ENCODE measurements around the gene TASP1. TPM values are rescaled to one million over a fixed set of nuclear protein-coding genes. Genes with fewer than 3 reads are reported as not detected.

The TASP1 gene
- total RNA-seq, 1 donor from 2014 or later = 14.9 TPM

- DNase-seq = no peak
- no peaks in the 10 kb centered on the region for H3K4me1 Mint-ChIP-seq
- H3K4me3 Mint-ChIP-seq = no peak overlapping the region
- H3K36me3 Mint-ChIP-seq (ENCODE audit: low read depth) = peaks cover 10% of the 10 kb centered on the region
- H3K9me3 Mint-ChIP-seq = peaks cover under 1% of the 10 kb centered on the region
- intact Hi-C loops (cut with micrococcal nuclease) = no loop called here
- H3K27ac Mint-ChIP-seq = no peak overlapping the region
- no peaks in the 10 kb centered on the region for H3K27me3 Mint-ChIP-seq
Measured at GRCh38 chr20:13580707-13581106, 58.0 kb downstream of the TASP1 start.

- Mint-ChIP-seq H3K27me3 (no peaks in the 10 kb centered on the region), H3K4me3 (no peak overlapping the region), H3K9me3 (peaks cover 5% of the 10 kb centered on the region), H3K4me1 (no peaks in the 10 kb centered on the region), H3K36me3 (ENCODE audit: low read depth) (peaks cover 2% of the 10 kb centered on the region), H3K27ac (no peak overlapping the region)
- no peak for DNase-seq
- intact Hi-C loops (cut with micrococcal nuclease) = no loop called here
Measured at GRCh38 chr20:13574071-13574470, 64.7 kb downstream of the TASP1 start.

- Mint-ChIP-seq H3K27ac (no peak overlapping the region), H3K27me3 (no peaks in the 10 kb centered on the region), H3K4me3 (no peak overlapping the region), H3K36me3 (ENCODE audit: low read depth) (peaks cover 6% of the 10 kb centered on the region), H3K4me1 (no peaks in the 10 kb centered on the region), H3K9me3 (peaks cover 9% of the 10 kb centered on the region)
- DNase-seq = no peak
- intact Hi-C loops (cut with micrococcal nuclease) = no loop called here
Measured at GRCh38 chr20:13571662-13572061, 67.1 kb downstream of the TASP1 start.

- DNase-seq = no peak
- Mint-ChIP-seq H3K27me3 (no peaks in the 10 kb centered on the region), H3K27ac (no peak overlapping the region), H3K9me3 (peaks cover 10% of the 10 kb centered on the region), H3K36me3 (ENCODE audit: low read depth) (peaks cover 8% of the 10 kb centered on the region), H3K4me1 (no peaks in the 10 kb centered on the region), H3K4me3 (no peak overlapping the region)
- intact Hi-C loops (cut with micrococcal nuclease) = no loop called here
Measured at GRCh38 chr20:13567663-13568062, 71.1 kb downstream of the TASP1 start.

GRCh38 chr20:13563854-13564253, 74.9 kb downstream of the TASP1 start:
- Mint-ChIP-seq H3K4me3 (no peak overlapping the region), H3K4me1 (no peaks in the 10 kb centered on the region), H3K27me3 (no peaks in the 10 kb centered on the region), H3K36me3 (ENCODE audit: low read depth) (peaks cover 9% of the 10 kb centered on the region), H3K9me3 (peaks cover 10% of the 10 kb centered on the region), H3K27ac (no peak overlapping the region)
- intact Hi-C loops (cut with micrococcal nuclease) = no loop called here
- DNase-seq = no peak

- H3K27me3 Mint-ChIP-seq = no peaks in the 10 kb centered on the region
- no peak overlapping the region for H3K27ac Mint-ChIP-seq
- intact Hi-C loops (cut with micrococcal nuclease) = no loop called here
- no peaks in the 10 kb centered on the region for H3K4me1 Mint-ChIP-seq
- H3K36me3 Mint-ChIP-seq (ENCODE audit: low read depth) = peaks cover 5% of the 10 kb centered on the region
- no peaks in the 10 kb centered on the region for H3K9me3 Mint-ChIP-seq
- H3K4me3 Mint-ChIP-seq = no peak overlapping the region
- DNase-seq = no peak
Measured at GRCh38 chr20:13554706-13555105, 84.0 kb downstream of the TASP1 start.

GRCh38 chr20:13554076-13554475, 84.7 kb downstream of the TASP1 start:
- no peaks in the 10 kb centered on the region for H3K4me1 Mint-ChIP-seq
- H3K9me3 Mint-ChIP-seq = no peaks in the 10 kb centered on the region
- H3K4me3 Mint-ChIP-seq = no peak overlapping the region
- peaks cover 5% of the 10 kb centered on the region for H3K36me3 Mint-ChIP-seq (ENCODE audit: low read depth)
- no peaks in the 10 kb centered on the region for H3K27me3 Mint-ChIP-seq
- no peak for DNase-seq
- intact Hi-C loops (cut with micrococcal nuclease) = no loop called here
- no peak overlapping the region for H3K27ac Mint-ChIP-seq

GRCh38 chr20:13552061-13552460, 86.7 kb downstream of the TASP1 start:
- Mint-ChIP-seq H3K4me1 (no peaks in the 10 kb centered on the region), H3K4me3 (no peak overlapping the region), H3K27ac (no peak overlapping the region), H3K9me3 (no peaks in the 10 kb centered on the region), H3K27me3 (no peaks in the 10 kb centered on the region), H3K36me3 (ENCODE audit: low read depth) (peaks cover 5% of the 10 kb centered on the region)
- DNase-seq = peak; percentile 7
- intact Hi-C loops (cut with micrococcal nuclease) = no loop called here

- intact Hi-C loops (cut with micrococcal nuclease) = loop anchor here (5.0 kb wide), 2 partner anchors 222 to 247 kb away; no protein-coding TSS in a partner anchor
- Mint-ChIP-seq H3K36me3 (ENCODE audit: low read depth) (no peaks in the 10 kb centered on the region), H3K4me1 (peaks cover 2% of the 10 kb centered on the region), H3K4me3 (no peak overlapping the region), H3K27ac (no peak overlapping the region), H3K27me3 (no peaks in the 10 kb centered on the region), H3K9me3 (no peaks in the 10 kb centered on the region)
- no peak for DNase-seq
Measured at GRCh38 chr20:13549451-13549850, 89.3 kb downstream of the TASP1 start.

- Mint-ChIP-seq H3K4me1 (peaks cover 2% of the 10 kb centered on the region), H3K4me3 (no peak overlapping the region), H3K36me3 (ENCODE audit: low read depth) (no peaks in the 10 kb centered on the region), H3K27ac (no peak overlapping the region), H3K9me3 (no peaks in the 10 kb centered on the region), H3K27me3 (no peaks in the 10 kb centered on the region)
- intact Hi-C loops (cut with micrococcal nuclease) = loop anchor here (1.0 to 5.0 kb wide), 3 partner anchors 219 to 427 kb away; no protein-coding TSS in a partner anchor
- peak; percentile 90 for DNase-seq
Measured at GRCh38 chr20:13546497-13547131, 92.1 kb downstream of the TASP1 start.

GRCh38 chr20:13545790-13546189, 92.9 kb downstream of the TASP1 start:
- intact Hi-C loops (cut with micrococcal nuclease) = loop anchor here (1.0 to 5.0 kb wide), 3 partner anchors 218 to 426 kb away; no protein-coding TSS in a partner anchor
- Mint-ChIP-seq H3K4me3 (no peak overlapping the region), H3K4me1 (peaks cover 2% of the 10 kb centered on the region), H3K27me3 (no peaks in the 10 kb centered on the region), H3K9me3 (no peaks in the 10 kb centered on the region), H3K27ac (no peak overlapping the region), H3K36me3 (ENCODE audit: low read depth) (no peaks in the 10 kb centered on the region)
- DNase-seq = no peak

GRCh38 chr20:13543783-13544182, 94.9 kb downstream of the TASP1 start:
- DNase-seq = no peak
- no peak overlapping the region for H3K27ac Mint-ChIP-seq
- H3K36me3 Mint-ChIP-seq (ENCODE audit: low read depth) = no peaks in the 10 kb centered on the region
- H3K27me3 Mint-ChIP-seq = no peaks in the 10 kb centered on the region
- H3K4me3 Mint-ChIP-seq = no peak overlapping the region
- no peaks in the 10 kb centered on the region for H3K9me3 Mint-ChIP-seq
- intact Hi-C loops (cut with micrococcal nuclease) = no loop called here
- peaks cover 2% of the 10 kb centered on the region for H3K4me1 Mint-ChIP-seq

- H3K4me3 Mint-ChIP-seq = no peak overlapping the region
- no peaks in the 10 kb centered on the region for H3K9me3 Mint-ChIP-seq
- H3K4me1 Mint-ChIP-seq = no peaks in the 10 kb centered on the region
- no peaks in the 10 kb centered on the region for H3K27me3 Mint-ChIP-seq
- DNase-seq = no peak
- no peaks in the 10 kb centered on the region for H3K36me3 Mint-ChIP-seq (ENCODE audit: low read depth)
- no peak overlapping the region for H3K27ac Mint-ChIP-seq
- intact Hi-C loops (cut with micrococcal nuclease) = no loop called here
Measured at GRCh38 chr20:13535627-13536026, 103.1 kb downstream of the TASP1 start.

GRCh38 chr20:13533946-13534345, 104.8 kb downstream of the TASP1 start:
- DNase-seq = no peak
- Mint-ChIP-seq H3K4me3 (no peak overlapping the region), H3K27me3 (no peaks in the 10 kb centered on the region), H3K9me3 (no peaks in the 10 kb centered on the region), H3K4me1 (no peaks in the 10 kb centered on the region), H3K36me3 (ENCODE audit: low read depth) (no peaks in the 10 kb centered on the region), H3K27ac (no peak overlapping the region)
- intact Hi-C loops (cut with micrococcal nuclease) = no loop called here

GRCh38 chr20:13530146-13530545, 108.6 kb downstream of the TASP1 start:
- Mint-ChIP-seq H3K36me3 (ENCODE audit: low read depth) (peaks cover 18% of the 10 kb centered on the region), H3K4me3 (no peak overlapping the region), H3K27me3 (no peaks in the 10 kb centered on the region), H3K9me3 (peaks cover 6% of the 10 kb centered on the region), H3K27ac (no peak overlapping the region), H3K4me1 (peaks cover 3% of the 10 kb centered on the region)
- no peak for DNase-seq
- intact Hi-C loops (cut with micrococcal nuclease) = no loop called here

All from activated CD4-positive, alpha-beta T cell treated with anti-CD3 and anti-CD28 coated beads, Interleukin-2, amount 10 ng/mL, durations not matched to agents 24 days and 14 days (primary cell).